BJ (cell line): ENCODE results near the gene CBR3. TPM values are rescaled to one million over a fixed set of nuclear protein-coding genes. Genes with fewer than 3 reads are reported as not detected.

Source experiments
- CTCF ChIA-PET: fragments of 350-600 bp; formaldehyde crosslinking; extraction: SDS; loops from one replicate; lab custom pipeline; 2021; ENCODE audit warnings: antibody characterized with exemption, inconsistent platforms; lab: Yijun Ruan, JAX
- POLR2A ChIA-PET: fragments of 300-600 bp; sonication (Branson Sonifier 250); formaldehyde crosslinking; extraction: SDS; loops from one replicate; lab custom pipeline; 2021; ENCODE audit warnings: antibody characterized with exemption; lab: Charles Lee
- DNase-seq: peaks from one replicate; pipeline ENCODE4 v3.0.0-alpha.2; 2011; ENCODE audit warnings: low read depth
- H3K27me3 ChIP-seq: 2 replicates; pipeline ENCODE4 v1.6.0; 2011; ENCODE audit warnings: low read length; ENCODE audit not compliant: control insufficient read depth, insufficient read depth
- H3K36me3 ChIP-seq: 2 replicates; pipeline ENCODE4 v1.5.1; 2011; ENCODE audit warnings: low read length; ENCODE audit not compliant: control insufficient read depth, insufficient read depth
- H3K4me3 ChIP-seq: 2 replicates; pipeline ENCODE4 v1.5.1; 2011; ENCODE audit warnings: low read depth, mild to moderate bottlenecking, control low read depth, low read length
- CTCF ChIP-seq: IDR thresholded peaks from 2 replicates; pipeline ENCODE4 v1.5.1; 2011; ENCODE audit warnings: low read depth, mild to moderate bottlenecking, control low read depth, inconsistent platforms, low read length, moderate library complexity; ENCODE audit not compliant: insufficient read depth
- polyA plus RNA-seq: library from polyadenylated mRNA; depleted of rRNA; stranded (reverse); fragments of >200 nt; gene quantifications from 2 replicates; pipeline ENCODE4 v1.2.3, GENCODE V29; 2011

CBR3 gene
- polyA plus RNA-seq, 1 experiment, result 13.5 TPM

- H3K36me3 ChIP-seq, result peaks cover 2% of the 10 kb centered on the region; the same call in 1 of the 2 replicates
- H3K4me3 ChIP-seq, result no peak overlapping the region
- ChIA-PET POLR2A (no interaction called here), CTCF (interaction anchor here (1.0 kb wide), 1 partner anchor 18 kb away, joined by 3 read pairs; no protein-coding TSS in a partner anchor)
- H3K27me3 ChIP-seq, result no peaks in the 10 kb centered on the region
- no peak for TF ChIP-seq CTCF
- DNase-seq, result no peak
Observed at GRCh38 chr21:36169470-36170128, 34.7 kb downstream of the CBR3 start.

GRCh38 chr21:36170823-36171222 is 35.9 kb downstream of the CBR3 start:
- Histone ChIP-seq H3K36me3 (peaks cover 2% of the 10 kb centered on the region; the same call in 1 of the 2 replicates), H3K27me3 (no peaks in the 10 kb centered on the region), H3K4me3 (no peak overlapping the region)
- CTCF ChIA-PET, result no interaction called here
- no peak for DNase-seq
- POLR2A ChIA-PET, result no interaction called here
- TF ChIP-seq CTCF, result no peak

GRCh38 chr21:36171336-36171735 is 36.5 kb downstream of the CBR3 start:
- H3K27me3 ChIP-seq, result no peaks in the 10 kb centered on the region
- ChIA-PET POLR2A (no interaction called here), CTCF (no interaction called here)
- H3K4me3 ChIP-seq, result no peak overlapping the region
- H3K36me3 ChIP-seq, result peaks cover 2% of the 10 kb centered on the region; the same call in 1 of the 2 replicates
- TF ChIP-seq CTCF, result no peak
- no peak for DNase-seq

- H3K27me3 ChIP-seq, result no peaks in the 10 kb centered on the region
- no peak for DNase-seq
Observed at GRCh38 chr21:36171741-36172331, 37.0 kb downstream of the CBR3 start.

More at GRCh38 chr21:36171741-36172331, 37.0 kb downstream of the CBR3 start:
- peaks cover 2% of the 10 kb centered on the region; the same call in 1 of the 2 replicates for H3K36me3 ChIP-seq
- H3K4me3 ChIP-seq, result no peak overlapping the region
- no peak for TF ChIP-seq CTCF
- POLR2A ChIA-PET, result no interaction called here
- CTCF ChIA-PET, result no interaction called here
